Measurements from ENCODE around the gene ZNF350. TPM values are rescaled to one million over a fixed set of nuclear protein-coding genes. Genes with fewer than 3 reads are reported as not detected.

ZNF350 gene
- total and polyA plus RNA-seq, 2 of the 13 experiments (the other 11 are each of a cell fraction or from before 2014, with no cell fraction given), result 3.7 to 6.9 TPM

- no peak for TF ChIP-seq CERS6 (CRISPR knock-in tag; IDR thresholded peaks at IDR 0.05)
- TF ChIP-seq SNAI1 (CRISPR knock-in tag; IDR thresholded peaks at IDR 0.05; ENCODE audit: borderline replicate concordance), result peak; percentile 65; the same call in 1 of the 2 replicates
- no peak for TF ChIP-seq NFE2 (CRISPR knock-in tag; IDR thresholded peaks at IDR 0.05)
- TF ChIP-seq YY1 (IDR thresholded peaks at IDR 0.05; ENCODE audit: insufficient read depth, insufficient replicate concordance, low read depth, low read length), result peak; percentile 97
- TF ChIP-seq ZFP91 (CRISPR knock-in tag; IDR thresholded peaks at IDR 0.05; ENCODE audit: borderline replicate concordance), result peak; percentile 71; the same call in 1 of the 2 replicates
- TF ChIP-seq ZNF891 (CRISPR knock-in tag; IDR thresholded peaks at IDR 0.05), result no peak
- TF ChIP-seq, protein P1, sequence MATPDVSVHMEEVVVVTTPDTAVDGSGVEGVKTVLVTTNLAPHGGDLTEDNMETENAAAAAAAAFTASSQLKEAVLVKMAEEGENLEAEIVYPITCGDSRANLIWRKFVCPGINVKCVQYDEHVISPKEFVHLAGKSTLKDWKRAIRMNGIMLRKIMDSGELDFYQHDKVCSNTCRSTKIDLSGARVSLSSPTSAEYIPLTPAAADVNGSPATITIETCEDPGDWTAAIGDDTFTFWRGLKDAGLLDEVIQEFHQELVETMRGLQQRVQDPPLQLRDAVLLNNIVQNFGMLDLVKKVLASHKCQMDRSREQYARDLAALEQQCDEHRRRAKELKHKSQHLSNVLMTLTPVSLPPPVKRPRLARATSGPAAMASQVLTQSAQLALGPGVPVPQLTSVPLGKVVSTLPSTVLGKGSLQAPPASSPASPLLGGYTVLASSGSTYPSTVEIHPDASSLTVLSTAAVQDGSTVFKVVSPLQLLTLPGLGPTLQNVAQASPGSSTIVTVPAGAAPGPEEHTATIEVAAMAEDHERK (CRISPR knock-in tag; IDR thresholded peaks at IDR 0.05; ENCODE audit: low read depth), result 0 out of 2 replicates have a peak, but pooled peaks have one; percentile 15
- no peak for TF ChIP-seq IRX3 (CRISPR knock-in tag; IDR thresholded peaks at IDR 0.05; ENCODE audit: borderline replicate concordance, low read depth)
- no peak for TF ChIP-seq FOXK2 (IDR thresholded peaks at IDR 0.05)
- no peak for TF ChIP-seq ZNF776 (CRISPR knock-in tag; IDR thresholded peaks at IDR 0.05)
- no peak for TF ChIP-seq ZFP41 (CRISPR knock-in tag; IDR thresholded peaks at IDR 0.05; ENCODE audit: borderline replicate concordance)
- no peak for TF ChIP-seq MAFF (IDR thresholded peaks at IDR 0.05; ENCODE audit: low read depth, low read length)
- no peak for TF ChIP-seq ARNT2 (CRISPR knock-in tag; IDR thresholded peaks at IDR 0.05; ENCODE audit: low read depth)
- TF ChIP-seq, protein P2, sequence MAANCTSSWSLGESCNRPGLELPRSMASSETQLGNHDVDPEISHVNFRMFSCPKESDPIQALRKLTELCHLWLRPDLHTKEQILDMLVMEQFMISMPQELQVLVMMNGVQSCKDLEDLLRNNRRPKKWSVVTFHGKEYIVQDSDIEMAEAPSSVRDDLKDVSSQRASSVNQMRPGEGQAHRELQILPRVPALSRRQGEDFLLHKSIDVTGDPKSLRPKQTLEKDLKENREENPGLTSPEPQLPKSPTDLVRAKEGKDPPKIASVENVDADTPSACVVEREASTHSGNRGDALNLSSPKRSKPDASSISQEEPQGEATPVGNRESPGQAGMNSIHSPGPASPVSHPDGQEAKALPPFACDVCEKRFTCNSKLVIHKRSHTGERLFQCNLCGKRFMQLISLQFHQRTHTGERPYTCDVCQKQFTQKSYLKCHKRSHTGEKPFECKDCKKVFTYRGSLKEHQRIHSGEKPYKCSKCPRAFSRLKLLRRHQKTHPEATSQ (CRISPR knock-in tag; IDR thresholded peaks at IDR 0.05; ENCODE audit: borderline replicate concordance), result peak; percentile 36; the same call in 1 of the 2 replicates
- no peak for TF ChIP-seq ZNF564 (CRISPR knock-in tag; IDR thresholded peaks at IDR 0.05)
- TF ChIP-seq, protein P3, sequence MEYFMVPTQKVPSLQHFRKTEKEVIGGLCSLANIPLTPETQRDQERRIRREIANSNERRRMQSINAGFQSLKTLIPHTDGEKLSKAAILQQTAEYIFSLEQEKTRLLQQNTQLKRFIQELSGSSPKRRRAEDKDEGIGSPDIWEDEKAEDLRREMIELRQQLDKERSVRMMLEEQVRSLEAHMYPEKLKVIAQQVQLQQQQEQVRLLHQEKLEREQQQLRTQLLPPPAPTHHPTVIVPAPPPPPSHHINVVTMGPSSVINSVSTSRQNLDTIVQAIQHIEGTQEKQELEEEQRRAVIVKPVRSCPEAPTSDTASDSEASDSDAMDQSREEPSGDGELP (IDR thresholded peaks at IDR 0.05; ENCODE audit: borderline replicate concordance, low read depth), result 0 out of 2 replicates have a peak, but pooled peaks have one; percentile 23
- TF ChIP-seq BCL6 (CRISPR knock-in tag; IDR thresholded peaks at IDR 0.05), result no peak
- TF ChIP-seq, protein P4, sequence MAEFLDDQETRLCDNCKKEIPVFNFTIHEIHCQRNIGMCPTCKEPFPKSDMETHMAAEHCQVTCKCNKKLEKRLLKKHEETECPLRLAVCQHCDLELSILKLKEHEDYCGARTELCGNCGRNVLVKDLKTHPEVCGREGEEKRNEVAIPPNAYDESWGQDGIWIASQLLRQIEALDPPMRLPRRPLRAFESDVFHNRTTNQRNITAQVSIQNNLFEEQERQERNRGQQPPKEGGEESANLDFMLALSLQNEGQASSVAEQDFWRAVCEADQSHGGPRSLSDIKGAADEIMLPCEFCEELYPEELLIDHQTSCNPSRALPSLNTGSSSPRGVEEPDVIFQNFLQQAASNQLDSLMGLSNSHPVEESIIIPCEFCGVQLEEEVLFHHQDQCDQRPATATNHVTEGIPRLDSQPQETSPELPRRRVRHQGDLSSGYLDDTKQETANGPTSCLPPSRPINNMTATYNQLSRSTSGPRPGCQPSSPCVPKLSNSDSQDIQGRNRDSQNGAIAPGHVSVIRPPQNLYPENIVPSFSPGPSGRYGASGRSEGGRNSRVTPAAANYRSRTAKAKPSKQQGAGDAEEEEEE (CRISPR knock-in tag; IDR thresholded peaks at IDR 0.05; ENCODE audit: borderline replicate concordance), result no peak
- no peak; the same call in 1 of the 2 replicates for TF ChIP-seq ZNF552 (CRISPR knock-in tag; IDR thresholded peaks at IDR 0.05; ENCODE audit: borderline replicate concordance)
These were observed 59.6 kb downstream of the ZNF350 start, which contains the start of gene ZNF613 (continued) for GRCh38 chr19:51926784-51927741.

All from HepG2 (cell line).